ENCODE measurements around the gene BOLA1.
"Not testable (repeated sequence)": the region's sequence is repeated elsewhere in the genome, so short reads cannot be mapped to it uniquely, and the experiment has no call there.

Gene BOLA1, protein sequence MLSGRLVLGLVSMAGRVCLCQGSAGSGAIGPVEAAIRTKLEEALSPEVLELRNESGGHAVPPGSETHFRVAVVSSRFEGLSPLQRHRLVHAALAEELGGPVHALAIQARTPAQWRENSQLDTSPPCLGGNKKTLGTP

DNA sequence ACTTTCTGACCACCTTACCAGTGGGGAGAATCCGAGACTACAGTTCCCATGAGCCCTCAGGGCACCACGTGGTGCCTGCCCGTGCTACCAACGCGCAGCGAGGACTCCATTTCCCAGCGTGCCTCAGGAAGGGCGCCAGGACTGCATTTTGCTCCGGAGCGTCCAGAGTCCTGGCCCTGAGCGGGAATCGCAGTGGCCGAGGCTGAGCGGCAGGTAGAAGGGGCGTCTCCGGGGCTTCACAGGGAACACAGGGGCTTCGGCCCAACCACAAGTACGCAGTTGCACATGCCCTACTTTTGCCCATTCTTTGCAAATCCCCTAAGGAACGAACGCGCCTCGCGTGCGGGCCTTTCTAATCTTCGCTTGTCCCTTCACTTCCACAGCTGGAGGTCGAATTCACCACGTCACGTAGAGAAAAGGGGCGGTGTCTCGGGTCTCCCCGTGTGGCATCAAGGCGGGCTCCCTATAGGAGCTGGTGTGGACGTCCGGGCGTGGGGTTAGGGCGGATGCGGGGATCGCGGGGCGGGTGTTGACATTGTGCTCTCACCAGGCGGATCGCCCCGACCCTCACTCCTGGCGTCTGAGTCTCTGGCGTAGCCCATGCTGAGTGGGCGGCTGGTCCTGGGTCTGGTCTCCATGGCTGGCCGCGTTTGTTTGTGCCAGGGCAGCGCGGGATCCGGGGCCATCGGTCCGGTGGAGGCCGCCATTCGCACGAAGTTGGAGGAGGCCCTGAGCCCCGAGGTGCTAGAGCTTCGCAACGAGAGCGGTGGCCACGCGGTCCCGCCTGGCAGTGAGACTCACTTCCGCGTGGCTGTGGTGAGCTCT is at the start of gene BOLA1:
BOLA1 (plus strand) TSS at position 109 of the 825 bp plus-strand sequence; CDS start at position 601, 492 bp downstream.
- peak; percentile 81 for DNase-seq (ENCODE audit: low spot score)

DNA sequence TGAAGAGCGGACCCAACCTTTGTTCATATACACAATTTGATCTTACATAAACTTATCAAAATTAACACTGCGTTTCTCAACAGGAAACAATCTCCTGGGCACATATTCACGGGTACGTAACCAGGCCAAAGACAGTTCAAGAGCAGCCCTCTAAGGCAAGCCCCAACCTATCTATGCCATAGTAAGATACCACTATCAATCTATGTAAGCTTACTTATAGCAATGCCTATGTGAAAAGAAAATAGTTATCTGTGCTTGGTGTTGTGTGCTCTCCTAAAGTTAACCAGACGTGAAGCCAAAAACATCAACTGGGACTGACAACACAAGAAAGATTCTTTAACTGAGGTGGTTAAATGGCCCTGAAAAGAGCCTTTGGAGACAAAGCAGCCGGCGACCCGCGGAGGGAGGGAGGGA is 49.4 kb upstream of the BOLA1 start:
- DNase-seq (ENCODE audit: low spot score), result peak; percentile 4

DNA sequence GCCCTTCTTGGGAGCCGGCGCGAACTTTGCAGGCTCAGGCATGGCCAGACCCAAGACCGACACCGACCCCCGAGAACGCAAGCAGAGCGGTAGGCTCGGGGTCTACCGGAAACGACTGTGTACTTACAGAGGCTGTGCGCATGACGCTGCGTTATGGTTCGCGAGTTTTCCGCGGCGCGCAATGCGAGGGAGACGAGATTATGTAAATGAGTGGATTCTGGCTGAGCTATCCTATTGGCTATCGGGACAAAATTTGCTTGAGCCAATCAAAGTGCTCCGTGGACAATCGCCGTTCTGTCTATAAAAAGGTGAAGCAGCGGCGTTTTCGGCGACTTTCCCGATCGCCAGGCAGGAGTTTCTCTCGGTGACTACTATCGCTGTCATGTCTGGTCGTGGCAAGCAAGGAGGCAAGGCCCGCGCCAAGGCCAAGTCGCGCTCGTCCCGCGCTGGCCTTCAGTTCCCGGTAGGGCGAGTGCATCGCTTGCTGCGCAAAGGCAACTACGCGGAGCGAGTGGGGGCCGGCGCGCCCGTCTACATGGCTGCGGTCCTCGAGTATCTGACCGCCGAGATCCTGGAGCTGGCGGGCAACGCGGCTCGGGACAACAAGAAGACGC is 48.5 kb upstream of the BOLA1 start:
- not testable (repeated sequence) for DNase-seq (ENCODE audit: low spot score)

DNA sequence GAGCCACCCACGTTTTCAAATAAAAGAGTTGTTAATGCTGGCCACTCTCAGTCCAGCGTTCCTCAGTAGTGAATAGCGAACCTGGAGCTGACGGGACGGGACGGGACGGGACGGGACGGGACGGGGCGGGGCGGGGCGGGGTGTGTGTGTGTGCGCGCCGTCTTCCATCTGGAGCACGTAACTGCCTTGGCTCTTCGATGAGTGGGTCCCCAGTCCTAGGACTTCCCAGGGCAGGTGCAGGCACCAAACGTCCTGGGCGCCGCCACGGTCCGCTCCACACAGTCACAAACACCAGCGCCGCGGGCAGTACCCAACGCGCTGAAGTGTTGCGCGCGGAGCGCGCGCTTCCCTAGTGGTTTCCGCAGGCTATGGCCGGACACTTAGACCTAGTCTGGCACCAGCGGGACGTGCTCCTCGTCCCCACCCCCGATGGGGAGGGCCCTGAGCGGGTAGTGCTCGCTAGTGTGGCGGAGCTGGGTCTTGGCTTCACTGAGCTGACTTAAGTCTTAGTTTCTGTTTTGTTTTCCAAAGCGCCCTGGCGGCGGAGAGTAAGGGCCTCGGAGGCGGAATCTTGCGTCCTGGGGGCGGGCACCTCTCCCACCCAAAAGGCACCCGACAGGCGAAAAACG is 47.7 kb upstream of the BOLA1 start:
- not testable (repeated sequence) for DNase-seq (ENCODE audit: low spot score)

DNA sequence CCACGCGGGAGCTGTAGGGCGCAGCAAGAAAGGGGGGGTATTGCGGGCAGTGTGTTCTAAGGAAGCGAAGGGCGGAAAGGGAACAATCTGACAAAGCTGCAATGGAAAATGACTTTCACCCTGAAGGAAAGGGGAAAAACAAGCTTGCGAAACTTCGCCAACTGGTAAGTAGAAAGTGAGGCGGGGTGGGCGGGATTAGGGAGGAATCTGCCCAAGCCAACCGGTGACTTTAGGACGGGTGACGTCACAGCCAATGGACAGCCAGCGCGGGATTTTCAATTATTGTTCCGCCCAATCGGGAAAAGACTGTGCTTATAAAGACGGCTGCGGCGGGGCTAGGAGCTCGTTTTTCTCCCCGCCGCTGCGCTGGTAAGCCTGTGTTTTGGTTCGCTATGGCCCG is 47.1 kb upstream of the BOLA1 start:
- DNase-seq (ENCODE audit: low spot score), result not testable (repeated sequence)

DNA sequence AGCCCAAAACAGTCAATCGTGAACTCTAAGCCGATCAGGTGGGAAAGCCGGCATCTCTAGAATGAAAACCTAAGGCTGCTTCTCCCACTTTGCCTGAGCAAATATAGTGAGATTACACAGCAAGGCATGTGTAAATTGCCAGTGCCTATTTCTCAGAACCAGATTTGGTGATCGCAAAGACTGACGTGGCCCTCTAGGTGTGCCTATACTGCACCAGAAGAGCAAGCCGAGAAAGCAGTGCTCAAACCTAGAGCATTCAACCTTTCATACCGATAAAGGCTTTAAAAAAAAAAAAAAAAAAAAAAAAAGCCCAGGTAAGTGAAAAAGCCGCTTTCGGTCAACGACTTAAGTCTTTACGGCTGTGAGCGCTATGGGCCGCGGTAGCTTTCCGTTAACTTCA is 39.1 kb upstream of the BOLA1 start:
- DNase-seq (ENCODE audit: low spot score), result not testable (repeated sequence)

DNA sequence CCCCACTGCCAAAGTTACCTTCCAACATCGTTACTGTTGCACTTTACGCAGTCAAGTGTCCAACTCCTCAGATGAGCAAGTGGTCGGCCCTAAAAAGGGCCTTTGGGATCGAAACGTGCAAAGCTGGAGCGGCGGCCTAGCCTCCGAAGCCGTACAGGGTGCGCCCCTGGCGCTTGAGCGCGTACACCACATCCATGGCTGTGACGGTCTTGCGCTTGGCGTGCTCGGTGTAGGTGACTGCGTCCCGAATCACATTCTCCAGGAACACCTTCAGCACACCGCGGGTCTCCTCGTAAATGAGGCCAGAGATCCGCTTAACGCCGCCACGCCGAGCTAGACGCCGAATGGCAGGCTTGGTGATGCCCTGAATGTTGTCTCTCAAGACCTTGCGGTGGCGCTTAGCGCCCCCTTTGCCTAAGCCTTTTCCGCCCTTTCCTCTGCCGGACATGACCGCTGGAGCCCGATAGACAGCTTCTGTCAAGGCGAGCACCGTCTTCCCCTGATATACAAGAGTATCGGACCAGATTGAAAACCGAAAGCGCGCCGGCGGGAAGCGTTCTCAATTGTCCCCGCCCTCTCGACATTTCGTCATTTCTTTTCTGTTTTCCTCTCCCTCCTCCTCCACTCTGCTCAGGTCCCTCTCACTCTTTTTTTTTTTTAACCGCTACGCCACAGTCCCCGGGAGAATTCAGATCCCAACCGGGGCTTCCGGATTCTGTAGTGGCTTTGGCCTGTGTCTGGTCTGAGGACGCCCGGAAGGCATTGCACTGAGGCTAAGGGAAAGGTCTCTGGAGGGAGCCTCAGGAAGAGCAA is 38.5 kb upstream of the BOLA1 start:
- not testable (repeated sequence) for DNase-seq (ENCODE audit: low spot score)

DNA sequence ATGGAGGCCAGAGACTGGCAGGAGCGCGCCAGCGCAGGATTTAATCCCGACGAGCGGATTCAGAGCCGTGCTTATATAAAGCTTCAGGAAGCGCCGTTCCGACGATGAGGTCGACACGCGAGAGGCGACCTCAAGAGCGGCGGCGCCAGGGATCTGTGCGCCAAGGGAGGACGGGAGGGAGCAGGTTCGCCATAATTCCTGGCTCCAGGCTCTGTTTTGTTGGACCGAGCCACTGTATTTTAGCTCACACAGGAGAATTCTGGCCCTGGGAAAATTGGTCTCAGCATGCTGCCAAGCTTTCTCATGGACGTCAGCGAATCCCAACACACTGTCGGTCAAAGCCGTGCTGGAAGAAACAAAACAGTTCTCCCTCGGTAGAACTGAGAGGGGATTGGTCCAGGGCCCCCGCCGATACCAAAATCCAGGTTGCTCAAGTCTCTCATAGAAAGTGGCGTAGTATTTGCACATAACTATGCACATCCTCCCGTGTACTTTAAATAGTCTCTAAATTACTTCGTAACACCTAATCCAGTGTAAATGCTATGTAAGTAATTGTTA is 37.8 kb upstream of the BOLA1 start:
- DNase-seq (ENCODE audit: low spot score), result not testable (repeated sequence)

DNA sequence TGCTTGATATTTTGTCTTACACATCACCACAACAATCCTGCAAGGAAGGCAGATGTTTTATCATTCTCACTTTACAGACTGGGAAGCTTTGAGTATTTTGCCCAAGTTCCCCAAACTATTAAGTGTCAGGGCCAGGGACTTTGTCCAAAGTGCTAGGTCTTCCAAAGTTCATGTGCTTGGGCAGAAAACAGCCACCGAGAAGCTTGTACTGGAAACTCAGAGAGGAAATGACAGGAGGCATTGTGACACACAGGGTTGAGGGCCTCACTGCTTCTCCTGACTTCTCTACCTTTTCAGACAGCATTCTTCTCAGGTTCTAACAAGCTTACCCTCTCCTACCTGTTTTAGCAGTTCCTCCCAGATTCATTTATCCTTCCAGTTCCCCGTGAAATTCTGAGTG is 32.5 kb upstream of the BOLA1 start:
- not testable (repeated sequence) for DNase-seq (ENCODE audit: low spot score)

DNA sequence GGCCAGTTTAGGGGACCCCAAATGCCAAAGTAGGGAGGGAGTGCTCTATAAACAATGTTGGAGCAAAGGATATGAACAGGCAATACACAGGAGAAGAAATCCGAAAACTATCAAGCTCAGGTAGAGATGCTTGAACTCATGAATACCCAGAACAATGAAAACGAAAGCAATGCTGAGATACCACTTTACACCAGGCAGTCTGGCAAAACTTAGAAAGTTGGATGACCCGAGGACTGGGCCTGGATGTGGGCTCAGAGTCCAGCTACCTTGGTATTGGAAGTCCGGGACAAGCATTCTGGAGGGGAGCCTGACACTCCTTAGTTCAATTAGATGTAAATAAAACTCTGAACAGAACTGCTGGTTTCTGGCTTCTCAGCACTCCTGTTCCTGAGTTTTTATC is 26.3 kb upstream of the BOLA1 start:
- not testable (repeated sequence) for DNase-seq (ENCODE audit: low spot score)

DNA sequence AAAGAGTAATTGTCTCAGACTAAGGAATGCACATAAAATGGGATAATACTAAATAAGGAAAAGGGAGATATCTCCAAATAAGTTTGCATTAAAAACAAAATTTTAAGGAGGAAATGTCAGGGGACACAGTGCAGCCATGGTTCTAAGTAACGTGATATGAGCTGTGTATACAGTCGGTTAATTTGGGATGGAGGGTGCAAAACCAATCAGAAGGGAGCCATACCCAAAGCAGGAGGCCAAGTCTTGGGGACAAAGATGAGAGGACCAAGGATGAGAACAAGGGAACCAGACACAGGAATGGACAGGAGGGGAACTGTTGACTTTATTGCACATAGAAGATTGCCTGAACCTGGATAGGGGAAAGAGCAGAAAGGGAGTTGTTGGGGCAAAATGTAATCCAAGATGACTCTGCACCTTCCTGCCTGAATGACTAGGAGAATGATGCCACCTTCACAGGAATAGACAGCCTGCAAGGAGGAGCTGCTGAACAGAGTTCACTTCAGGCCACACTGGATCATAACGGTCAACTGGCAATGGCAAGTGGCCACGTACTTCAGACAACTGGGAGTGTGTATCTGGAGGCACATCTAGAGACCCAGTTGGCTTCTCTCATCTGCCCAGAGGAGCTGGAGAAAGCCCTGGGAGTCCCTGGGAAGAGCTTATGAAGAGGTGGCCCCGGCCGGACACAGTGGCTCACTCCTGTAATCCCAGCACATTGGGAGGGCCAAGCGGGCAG is 22.0 kb upstream of the BOLA1 start:
- DNase-seq (ENCODE audit: low spot score), result no peak

DNA sequence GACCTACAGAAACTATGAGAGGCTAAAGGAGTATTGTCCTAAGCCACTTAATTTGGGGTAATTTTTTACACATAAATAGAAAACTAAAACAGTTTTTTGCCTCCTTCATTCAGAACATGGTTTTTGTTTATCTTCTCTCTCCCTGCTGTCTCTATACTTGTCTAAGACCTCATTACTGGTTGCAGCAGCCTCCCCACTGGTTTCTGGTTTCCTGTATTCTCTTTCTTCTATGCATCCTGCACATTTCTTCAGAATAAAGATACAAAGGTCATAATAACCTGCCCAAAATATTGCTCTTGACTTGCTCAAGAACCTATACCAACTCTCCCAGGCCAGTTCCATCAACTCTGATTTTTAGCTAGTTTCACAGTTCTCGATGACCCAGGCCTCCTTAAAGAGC is 19.8 kb upstream of the BOLA1 start:
- DNase-seq (ENCODE audit: low spot score), result peak; percentile 31

DNA sequence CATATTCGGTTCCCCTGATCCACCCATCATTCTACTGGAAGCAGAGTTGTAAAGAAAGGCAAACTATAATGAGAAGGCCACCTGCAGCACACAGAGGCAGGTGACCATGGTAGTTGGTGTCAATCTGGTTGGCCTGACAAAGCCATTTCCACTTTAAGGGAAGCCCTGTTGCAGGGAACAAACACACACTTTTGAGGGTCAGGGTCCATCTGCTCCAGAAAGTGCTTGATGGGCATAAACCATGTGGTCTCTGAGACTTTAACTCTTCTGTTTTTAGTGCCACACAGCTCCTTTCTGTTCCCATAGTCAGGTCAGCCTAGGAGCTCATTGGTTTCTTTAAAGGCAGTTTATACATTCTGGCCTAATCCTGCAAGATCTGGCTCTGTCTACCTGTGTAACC is 17.5 kb upstream of the BOLA1 start:
- no peak for DNase-seq (ENCODE audit: low spot score)

DNA sequence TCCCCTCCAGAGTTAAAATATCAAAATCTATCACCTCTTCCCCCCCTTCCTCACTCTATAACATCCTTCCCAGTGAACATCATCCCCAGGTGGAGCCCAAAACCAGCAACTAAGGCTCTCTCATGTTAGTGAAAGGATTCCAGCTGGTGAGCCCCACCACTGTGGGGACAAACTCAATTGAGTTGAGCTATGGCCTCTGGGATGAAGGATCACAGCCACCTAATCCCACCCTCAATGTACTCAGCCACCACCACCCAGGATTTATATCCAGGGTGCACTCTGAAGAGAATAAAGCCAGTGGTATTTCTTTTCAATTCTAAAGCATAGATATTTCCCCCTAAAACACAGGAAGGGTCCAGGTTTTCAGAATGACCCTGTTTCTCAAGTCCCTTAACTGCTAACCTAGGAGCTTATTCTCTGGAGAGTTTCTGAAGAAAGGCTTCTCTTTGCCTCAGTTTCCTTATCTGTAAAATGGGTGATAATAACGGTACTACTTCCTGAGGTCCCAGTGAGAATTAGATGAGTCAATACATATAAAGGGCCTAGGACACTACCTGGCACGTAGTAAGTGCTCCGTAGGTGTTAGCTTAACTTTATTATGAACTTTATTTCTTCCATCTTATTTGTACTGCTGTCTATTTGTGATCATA is 15.6 kb upstream of the BOLA1 start:
- no peak for DNase-seq (ENCODE audit: low spot score)

DNA sequence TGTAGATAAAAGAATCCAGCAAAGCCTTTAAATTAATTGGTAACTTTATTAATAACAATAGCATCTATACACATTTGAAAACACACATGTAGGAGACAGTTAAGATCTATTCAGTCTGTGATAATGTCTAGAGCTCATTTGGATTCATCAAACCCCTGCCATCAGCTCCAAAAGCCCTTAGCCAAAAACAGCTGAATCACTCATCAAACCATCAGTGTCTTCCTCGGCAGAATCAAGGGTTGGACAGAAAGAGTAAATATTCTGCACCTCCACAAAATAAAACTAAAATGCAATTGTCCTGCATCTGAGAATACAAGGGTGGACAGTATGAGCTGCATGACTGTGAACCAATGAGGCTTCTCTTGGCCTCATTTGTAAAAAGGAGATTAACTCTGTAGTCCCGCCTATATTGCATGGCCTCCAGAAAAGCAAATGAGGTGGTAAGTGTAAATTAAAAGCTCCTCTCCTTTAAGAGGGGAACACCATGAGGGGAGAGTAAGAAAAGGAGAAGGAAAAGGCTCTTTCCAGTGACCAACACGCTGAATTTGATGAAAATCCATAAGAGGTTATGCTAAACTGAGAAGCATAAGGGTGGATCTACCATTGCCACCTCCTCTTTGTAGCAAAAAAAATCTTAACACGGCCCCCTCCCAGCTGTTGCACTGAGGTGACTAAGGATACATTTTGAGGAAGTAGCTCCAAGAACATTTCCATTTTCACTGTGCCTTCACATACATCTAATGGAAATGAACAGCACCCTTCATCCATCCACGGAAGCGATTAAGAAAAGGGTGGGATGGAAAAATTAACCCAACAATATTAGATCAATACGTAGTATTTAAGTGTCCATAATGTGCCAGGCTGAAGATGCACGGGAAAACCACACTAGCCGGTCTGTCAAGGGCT is 14.7 kb upstream of the BOLA1 start:
- DNase-seq (ENCODE audit: low spot score), result no peak

DNA sequence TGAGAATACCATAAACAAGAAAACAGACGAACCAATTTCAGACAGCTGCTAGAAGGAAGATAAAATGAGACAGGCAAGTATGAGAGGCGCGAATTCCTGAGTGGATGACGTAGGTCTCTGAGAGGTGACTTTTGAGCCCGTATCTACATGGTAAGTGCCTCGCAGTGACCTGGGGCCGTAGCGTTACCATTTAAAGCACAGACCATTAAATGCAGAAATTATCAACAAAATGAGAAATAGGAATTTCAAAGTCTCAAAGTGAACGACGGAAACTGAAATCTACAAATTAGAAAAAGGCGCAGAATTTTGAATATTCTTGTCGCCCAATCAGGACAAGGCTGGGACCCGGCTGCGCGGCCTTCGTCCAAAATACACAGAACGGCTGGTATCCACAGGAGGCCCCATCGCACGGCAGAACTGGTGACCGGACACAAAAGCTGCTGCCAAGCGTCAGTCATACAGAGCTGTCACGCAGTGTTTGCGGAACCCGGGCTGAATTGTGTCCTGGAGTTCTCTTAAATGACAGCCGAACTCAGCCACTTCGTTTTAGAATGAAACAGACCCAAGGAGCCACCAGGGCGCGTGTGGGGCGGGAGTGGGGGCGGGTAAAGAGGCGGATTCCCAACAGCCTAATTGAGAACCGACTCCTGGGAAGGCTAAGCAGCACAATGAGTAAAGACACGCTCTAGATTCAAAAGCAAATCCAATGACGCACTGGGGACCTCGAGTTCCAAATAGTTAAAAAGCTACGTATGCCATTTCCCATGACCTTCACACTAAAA is 13.8 kb upstream of the BOLA1 start:
- peak; percentile 46 for DNase-seq (ENCODE audit: low spot score)

DNA sequence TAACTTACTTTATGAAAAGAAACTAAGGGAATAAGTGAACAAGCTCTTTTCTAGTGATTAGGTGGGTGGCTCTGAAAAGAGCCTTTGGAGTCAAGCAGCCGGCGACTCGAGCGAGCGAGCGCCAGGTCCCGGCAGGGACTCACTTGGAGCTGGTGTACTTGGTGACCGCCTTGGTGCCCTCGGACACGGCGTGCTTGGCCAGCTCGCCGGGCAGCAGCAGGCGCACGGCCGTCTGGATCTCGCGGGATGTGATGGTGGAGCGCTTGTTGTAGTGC is 13.3 kb upstream of the BOLA1 start:
- DNase-seq (ENCODE audit: low spot score), result not testable (repeated sequence)

DNA sequence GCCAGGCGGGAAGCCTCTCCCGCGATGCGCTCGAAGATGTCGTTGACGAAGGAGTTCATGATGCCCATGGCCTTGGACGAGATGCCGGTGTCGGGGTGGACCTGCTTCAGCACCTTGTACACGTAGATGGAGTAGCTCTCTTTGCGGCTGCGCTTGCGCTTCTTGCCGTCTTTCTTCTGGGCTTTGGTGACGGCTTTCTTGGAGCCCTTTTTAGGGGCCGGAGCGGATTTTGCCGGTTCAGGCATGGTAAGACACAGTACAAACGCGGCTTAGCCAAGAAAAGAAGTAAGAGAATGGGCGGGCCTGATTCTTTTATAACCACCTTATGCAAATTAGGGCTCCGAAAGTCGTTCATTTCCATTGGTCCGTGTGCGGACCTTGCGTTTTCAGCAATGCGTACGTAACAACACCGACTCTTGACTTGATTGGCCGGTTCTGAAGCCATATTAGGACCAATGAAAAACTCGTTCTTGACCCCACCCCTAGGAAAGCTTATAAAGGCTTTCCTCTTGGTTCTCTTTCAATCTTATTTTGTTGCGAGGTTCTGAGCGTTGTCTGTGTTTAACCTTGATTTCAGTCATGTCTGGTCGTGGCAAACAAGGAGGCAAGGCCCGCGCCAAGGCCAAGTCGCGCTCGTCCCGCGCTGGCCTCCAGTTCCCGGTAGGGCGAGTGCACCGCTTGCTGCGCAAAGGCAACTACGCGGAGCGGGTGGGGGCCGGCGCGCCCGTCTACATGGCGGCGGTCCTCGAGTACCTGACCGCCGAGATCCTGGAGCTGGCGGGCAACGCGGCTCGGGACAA is 12.8 kb upstream of the BOLA1 start:
- peak; percentile 95 for DNase-seq (ENCODE audit: low spot score)
